NOMO-1 (cell line): Measurements from ENCODE around the gene ITGB4.
"Not testable (repeated sequence)": the region's sequence is repeated elsewhere in the genome, so short reads cannot be mapped to it uniquely, and the experiment has no call there.

Source experiments
- DNase-seq, 2 experiments: peaks; one replicate each; lab custom pipeline; 2025; ENCODE audit not compliant: unreplicated experiment in 2 of 2; lab: John Stamatoyannopoulos, UW

The ITGB4 gene

GRCh38 chr17:75764711-75765421, 43.6 kb downstream of the ITGB4 start, which contains the start of gene GALK1:
GALK1 (minus strand) TSS chr17:75765192; CDS start chr17:75765136, 56 bp downstream.
- DNase-seq = peak; percentile 70 to 79

GRCh38 chr17:75765981-75766380, 44.7 kb downstream of the ITGB4 start:
- DNase-seq = no peak

- no peak for DNase-seq
Observed at GRCh38 chr17:75767881-75768280, 46.6 kb downstream of the ITGB4 start.

GRCh38 chr17:75769536-75769935, 48.3 kb downstream of the ITGB4 start:
- DNase-seq = no peak

GRCh38 chr17:75771334-75772281, 50.3 kb downstream of the ITGB4 start:
- DNase-seq = no peak

- DNase-seq = no peak
Observed at GRCh38 chr17:75773121-75773807, 52.0 kb downstream of the ITGB4 start.

- no peak for DNase-seq
Observed at GRCh38 chr17:75773808-75774470, 52.7 kb downstream of the ITGB4 start.

- no peak for DNase-seq
Observed at GRCh38 chr17:75774471-75774990, 53.3 kb downstream of the ITGB4 start.

- DNase-seq = no peak
Observed at GRCh38 chr17:75774991-75775668, 53.9 kb downstream of the ITGB4 start.

GRCh38 chr17:75776386-75777295, 55.4 kb downstream of the ITGB4 start:
- DNase-seq = peak; percentile 29 to 56

GRCh38 chr17:75777296-75777922, 56.1 kb downstream of the ITGB4 start:
- DNase-seq = no peak

GRCh38 chr17:75778066-75778860, 57.0 kb downstream of the ITGB4 start:
- DNase-seq = not testable (repeated sequence)

GRCh38 chr17:75778861-75779249, 57.6 kb downstream of the ITGB4 start:
- peak in 1 of 2 experiments; percentile 72 for DNase-seq

- peak; percentile 99 for DNase-seq
Observed at GRCh38 chr17:75779250-75779986, 58.2 kb downstream of the ITGB4 start.

- DNase-seq = no peak
Observed at GRCh38 chr17:75779987-75780889, 59.0 kb downstream of the ITGB4 start.
